ENCODE results near the gene TMEM269. TPM values are rescaled to one million over a fixed set of nuclear protein-coding genes. Genes with fewer than 3 reads are reported as not detected.

TMEM269 gene
- total and polyA plus RNA-seq, 2 experiments from 2014 or later = 0.35 to 0.69 TPM

DNA sequence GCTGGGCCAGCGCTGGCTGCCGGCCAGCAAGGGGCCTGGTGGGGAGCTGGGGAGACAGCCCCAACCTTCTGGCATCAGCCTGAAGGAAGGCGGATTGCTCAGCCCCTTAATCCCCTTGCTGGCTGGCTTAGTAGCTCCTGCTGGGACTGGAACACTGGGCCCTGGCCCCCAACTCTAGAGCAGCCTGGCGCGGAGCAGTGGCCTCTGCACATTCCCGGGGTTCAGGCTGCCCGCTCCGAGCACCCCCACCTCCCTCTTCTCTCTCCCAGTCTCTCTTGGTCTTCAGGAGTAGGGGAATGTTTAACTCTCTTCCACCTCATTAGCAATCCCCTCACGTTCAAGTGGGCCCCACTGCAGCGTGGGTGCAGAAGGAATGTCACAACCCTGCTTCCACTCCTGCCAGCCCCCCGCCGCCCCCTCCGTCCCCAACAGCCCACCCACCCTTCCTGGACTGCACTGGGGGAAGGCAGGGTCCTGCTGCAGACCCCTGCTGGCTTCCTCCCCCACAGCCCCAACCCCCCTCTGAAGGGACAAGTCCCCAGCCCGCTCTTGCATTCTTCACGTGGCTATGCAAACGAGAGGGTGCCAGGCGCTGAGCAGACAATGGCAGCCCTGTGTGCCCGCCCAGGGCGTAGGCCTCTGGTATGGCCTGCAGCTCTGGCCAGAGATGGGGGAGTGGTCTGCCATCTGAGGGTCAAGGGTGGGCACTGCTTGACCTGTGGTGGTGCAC, 43.8 kb upstream of the TMEM269 start:
- H3K4me3 ChIP-seq = no peak overlapping the region
- DNase-seq (ENCODE audit: low read depth in 1 of 2, low spot score in 1 of 2) = no peak
- H3K36me3 ChIP-seq = peaks cover 4% of the 10 kb centered on the region
- H3K4me1 ChIP-seq (ENCODE audit: low read depth) = peaks cover 14% of the 10 kb centered on the region
- TF ChIP-seq, protein P1, sequence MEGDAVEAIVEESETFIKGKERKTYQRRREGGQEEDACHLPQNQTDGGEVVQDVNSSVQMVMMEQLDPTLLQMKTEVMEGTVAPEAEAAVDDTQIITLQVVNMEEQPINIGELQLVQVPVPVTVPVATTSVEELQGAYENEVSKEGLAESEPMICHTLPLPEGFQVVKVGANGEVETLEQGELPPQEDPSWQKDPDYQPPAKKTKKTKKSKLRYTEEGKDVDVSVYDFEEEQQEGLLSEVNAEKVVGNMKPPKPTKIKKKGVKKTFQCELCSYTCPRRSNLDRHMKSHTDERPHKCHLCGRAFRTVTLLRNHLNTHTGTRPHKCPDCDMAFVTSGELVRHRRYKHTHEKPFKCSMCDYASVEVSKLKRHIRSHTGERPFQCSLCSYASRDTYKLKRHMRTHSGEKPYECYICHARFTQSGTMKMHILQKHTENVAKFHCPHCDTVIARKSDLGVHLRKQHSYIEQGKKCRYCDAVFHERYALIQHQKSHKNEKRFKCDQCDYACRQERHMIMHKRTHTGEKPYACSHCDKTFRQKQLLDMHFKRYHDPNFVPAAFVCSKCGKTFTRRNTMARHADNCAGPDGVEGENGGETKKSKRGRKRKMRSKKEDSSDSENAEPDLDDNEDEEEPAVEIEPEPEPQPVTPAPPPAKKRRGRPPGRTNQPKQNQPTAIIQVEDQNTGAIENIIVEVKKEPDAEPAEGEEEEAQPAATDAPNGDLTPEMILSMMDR (IDR thresholded peaks at IDR 0.05; ENCODE audit: low read depth, low read length) = no peak
- no peaks in the 10 kb centered on the region for H3K9me3 ChIP-seq (ENCODE audit: low read depth)
- H3K27ac ChIP-seq = no peak overlapping the region
- H3K27me3 ChIP-seq = no peaks in the 10 kb centered on the region

GRCh38 chr1:42741706-42742105, 43.1 kb upstream of the TMEM269 start:
- Histone ChIP-seq H3K4me1 (ENCODE audit: low read depth) (peaks cover 14% of the 10 kb centered on the region), H3K4me3 (no peak overlapping the region), H3K27me3 (no peaks in the 10 kb centered on the region), H3K27ac (no peak overlapping the region), H3K9me3 (ENCODE audit: low read depth) (no peaks in the 10 kb centered on the region), H3K36me3 (peaks cover 9% of the 10 kb centered on the region)
- no peak for DNase-seq (ENCODE audit: low read depth in 1 of 2, low spot score in 1 of 2)
- TF ChIP-seq, protein P1 (IDR thresholded peaks at IDR 0.05; ENCODE audit: low read depth, low read length) = no peak

GRCh38 chr1:42742141-42742540, 42.6 kb upstream of the TMEM269 start:
- Histone ChIP-seq H3K9me3 (ENCODE audit: low read depth) (no peaks in the 10 kb centered on the region), H3K4me1 (ENCODE audit: low read depth) (peaks cover 14% of the 10 kb centered on the region), H3K27ac (no peak overlapping the region), H3K36me3 (peaks cover 9% of the 10 kb centered on the region), H3K27me3 (no peaks in the 10 kb centered on the region), H3K4me3 (no peak overlapping the region)
- TF ChIP-seq, protein P1 (IDR thresholded peaks at IDR 0.05; ENCODE audit: low read depth, low read length) = no peak
- DNase-seq (ENCODE audit: low read depth in 1 of 2, low spot score in 1 of 2) = no peak

GRCh38 chr1:42742617-42743316, 42.0 kb upstream of the TMEM269 start:
- Histone ChIP-seq H3K4me3 (no peak overlapping the region), H3K27me3 (no peaks in the 10 kb centered on the region), H3K9me3 (ENCODE audit: low read depth) (no peaks in the 10 kb centered on the region), H3K27ac (no peak overlapping the region), H3K36me3 (peaks cover 9% of the 10 kb centered on the region), H3K4me1 (ENCODE audit: low read depth) (peaks cover 20% of the 10 kb centered on the region)
- TF ChIP-seq, protein P1 (IDR thresholded peaks at IDR 0.05; ENCODE audit: low read depth, low read length) = no peak
- no peak for DNase-seq (ENCODE audit: low read depth in 1 of 2, low spot score in 1 of 2)

DNA sequence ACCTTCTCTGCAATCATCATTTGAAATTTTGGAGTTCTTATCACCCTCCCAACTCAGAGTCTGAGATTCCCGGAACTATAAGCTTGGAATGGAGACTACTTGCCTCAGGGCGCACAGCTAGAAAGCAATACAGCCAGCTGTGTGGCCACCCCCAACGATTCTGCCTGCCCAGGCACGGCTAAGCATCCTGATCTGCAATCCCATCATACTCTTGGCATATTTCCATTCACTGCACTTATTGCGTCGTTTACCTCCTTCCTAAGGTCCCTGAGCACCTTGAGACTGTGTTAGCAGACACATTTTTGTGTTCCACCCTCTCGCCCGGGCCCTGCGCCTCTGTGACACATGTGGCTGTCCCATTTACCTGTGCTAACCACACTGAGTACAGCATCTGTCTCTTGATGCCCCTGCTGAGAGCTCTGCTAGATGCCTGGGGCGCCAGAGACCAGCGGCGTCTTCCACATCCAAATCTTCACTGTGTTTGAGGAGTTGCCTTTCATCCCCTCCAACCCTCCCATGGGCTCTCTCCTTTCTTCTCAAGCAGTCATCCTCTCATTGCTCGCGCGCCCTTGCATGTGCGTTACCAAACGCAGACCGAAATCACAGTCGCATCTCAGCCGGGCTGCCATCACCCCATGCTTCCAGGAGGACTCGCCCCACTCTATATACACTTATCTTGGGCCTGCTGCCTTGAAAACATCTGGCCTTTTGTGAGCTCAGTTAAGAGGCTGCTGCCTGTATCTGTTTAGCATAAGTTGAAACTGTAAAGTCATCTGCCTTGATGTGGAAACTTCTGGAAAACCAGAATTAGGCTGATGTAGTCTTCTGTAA, 41.3 kb upstream of the TMEM269 start:
- TF ChIP-seq, protein P1 (IDR thresholded peaks at IDR 0.05; ENCODE audit: low read depth, low read length) = no peak
- Histone ChIP-seq H3K27me3 (no peaks in the 10 kb centered on the region), H3K4me3 (no peak overlapping the region), H3K36me3 (peaks cover 9% of the 10 kb centered on the region), H3K27ac (no peak overlapping the region), H3K9me3 (ENCODE audit: low read depth) (no peaks in the 10 kb centered on the region), H3K4me1 (ENCODE audit: low read depth) (peaks cover 20% of the 10 kb centered on the region)
- DNase-seq (ENCODE audit: low read depth in 1 of 2, low spot score in 1 of 2) = no peak

Measured in cardiac muscle cell (in vitro differentiated cells and primary cell).